ENCODE results near the gene HDAC4. TPM values are rescaled to one million over a fixed set of nuclear protein-coding genes. Genes with fewer than 3 reads are reported as not detected.

The HDAC4 gene
- total and polyA plus RNA-seq, 3 experiments from 2014 or later: 8.3 to 28.8 (median 24.0) TPM

- H3K27me3 Mint-ChIP-seq: peaks cover 0 to 3% of the 10 kb centered on the region in 2 donors
- CTCF ChIA-PET: no interaction called here
- no peak for DNase-seq
- H3K9me3 Mint-ChIP-seq: no peaks in the 10 kb centered on the region
- Histone ChIP-seq H3K27ac (ENCODE audit: low read depth, low read length) (no peak overlapping the region), H3K36me3 (ENCODE audit: insufficient read depth, low read length) (no peaks in the 10 kb centered on the region), H3K9me3 (ENCODE audit: low read length) (no peaks in the 10 kb centered on the region), H3K4me3 (ENCODE audit: low read length) (no peak overlapping the region), H3K27me3 (ENCODE audit: insufficient read depth, low read length, poor library complexity, severe bottlenecking) (no peaks in the 10 kb centered on the region), H3K4me1 (ENCODE audit: insufficient read depth, low read length) (peaks cover 25% of the 10 kb centered on the region)
- peaks cover 26 to 35% (median 30%) of the 10 kb centered on the region in 3 donors for H3K4me1 Mint-ChIP-seq
- H3K27ac Mint-ChIP-seq: no peak overlapping the region
- POLR2A ChIA-PET: no interaction called here
- H3K4me3 Mint-ChIP-seq: no peak overlapping the region
- peaks cover 0 to 9% (median 7%) of the 10 kb centered on the region in 3 donors for H3K36me3 Mint-ChIP-seq
These were observed 59.0 kb downstream of the HDAC4 start for GRCh38 chr2:239341840-239342239.

GRCh38 chr2:239341146-239341732 is 59.6 kb downstream of the HDAC4 start:
- Mint-ChIP-seq H3K27me3 (peaks cover 0 to 3% of the 10 kb centered on the region in 2 donors), H3K9me3 (no peaks in the 10 kb centered on the region), H3K4me3 (no peak overlapping the region), H3K36me3 (peaks cover 0 to 11% (median 7%) of the 10 kb centered on the region in 3 donors), H3K27ac (peak overlapping the region in 3 of 8 donors; percentile 2 to 45 (median 32)), H3K4me1 (peaks cover 29 to 36% (median 30%) of the 10 kb centered on the region in 3 donors)
- Histone ChIP-seq H3K36me3 (ENCODE audit: insufficient read depth, low read length) (no peaks in the 10 kb centered on the region), H3K4me1 (ENCODE audit: insufficient read depth, low read length) (peaks cover 19% of the 10 kb centered on the region), H3K4me3 (ENCODE audit: low read length) (no peak overlapping the region), H3K27ac (ENCODE audit: low read depth, low read length) (no peak overlapping the region), H3K27me3 (ENCODE audit: insufficient read depth, low read length, poor library complexity, severe bottlenecking) (no peaks in the 10 kb centered on the region), H3K9me3 (ENCODE audit: low read length) (no peaks in the 10 kb centered on the region)
- no peak for DNase-seq
- POLR2A ChIA-PET: no interaction called here
- CTCF ChIA-PET: no interaction called here

GRCh38 chr2:239339726-239340601 is 60.9 kb downstream of the HDAC4 start:
- no peak overlapping the region for H3K27ac ChIP-seq (ENCODE audit: low read depth, low read length)
- Mint-ChIP-seq H3K9me3 (no peaks in the 10 kb centered on the region), H3K4me1 (peaks cover 30 to 40% (median 34%) of the 10 kb centered on the region in 3 donors), H3K4me3 (peak overlapping the region in 5 of 7 donors; percentile 12 to 62 (median 43)), H3K27ac (peak overlapping the region in 6 of 8 donors; percentile 25 to 87 (median 54)), H3K36me3 (peaks cover 0 to 11% (median 7%) of the 10 kb centered on the region in 3 donors), H3K27me3 (peaks cover 0 to 3% of the 10 kb centered on the region in 2 donors)
- DNase-seq: no peak
- H3K9me3 ChIP-seq (ENCODE audit: low read length): no peaks in the 10 kb centered on the region
- POLR2A ChIA-PET: no interaction called here
- H3K36me3 ChIP-seq (ENCODE audit: insufficient read depth, low read length): no peaks in the 10 kb centered on the region
- CTCF ChIA-PET: no interaction called here
- H3K27me3 ChIP-seq (ENCODE audit: insufficient read depth, low read length, poor library complexity, severe bottlenecking): no peaks in the 10 kb centered on the region
- peaks cover 15% of the 10 kb centered on the region for H3K4me1 ChIP-seq (ENCODE audit: insufficient read depth, low read length)
- no peak overlapping the region for H3K4me3 ChIP-seq (ENCODE audit: low read length)

- Histone ChIP-seq H3K4me1 (ENCODE audit: insufficient read depth, low read length) (peaks cover 15% of the 10 kb centered on the region), H3K27me3 (ENCODE audit: insufficient read depth, low read length, poor library complexity, severe bottlenecking) (no peaks in the 10 kb centered on the region), H3K27ac (ENCODE audit: low read depth, low read length) (no peak overlapping the region), H3K36me3 (ENCODE audit: insufficient read depth, low read length) (no peaks in the 10 kb centered on the region), H3K4me3 (ENCODE audit: low read length) (no peak overlapping the region), H3K9me3 (ENCODE audit: low read length) (no peaks in the 10 kb centered on the region)
- CTCF ChIA-PET: no interaction called here
- Mint-ChIP-seq H3K27me3 (peaks cover 0 to 3% of the 10 kb centered on the region in 2 donors), H3K36me3 (peaks cover 0 to 11% (median 7%) of the 10 kb centered on the region in 3 donors), H3K4me1 (peaks cover 30 to 40% (median 34%) of the 10 kb centered on the region in 3 donors), H3K9me3 (no peaks in the 10 kb centered on the region), H3K27ac (peak overlapping the region in 4 of 8 donors; percentile 14 to 87 (median 28)), H3K4me3 (peak overlapping the region in 4 of 7 donors; percentile 43 to 62 (median 52))
- no peak for DNase-seq
- POLR2A ChIA-PET: no interaction called here
These were observed 61.6 kb downstream of the HDAC4 start for GRCh38 chr2:239339241-239339640.

- H3K9me3 ChIP-seq (ENCODE audit: low read length): no peaks in the 10 kb centered on the region
- no peak overlapping the region for H3K4me3 ChIP-seq (ENCODE audit: low read length)
- H3K4me3 Mint-ChIP-seq: peak overlapping the region in 1 of 7 donors; percentile 68
- H3K4me1 Mint-ChIP-seq: peaks cover 30 to 40% (median 34%) of the 10 kb centered on the region in 3 donors
- no peaks in the 10 kb centered on the region for H3K27me3 ChIP-seq (ENCODE audit: insufficient read depth, low read length, poor library complexity, severe bottlenecking)
- ChIA-PET POLR2A (no interaction called here), CTCF (interaction anchor here (1.5 kb wide), 1 partner anchor 71 kb away, joined by 3 read pairs; no protein-coding TSS in a partner anchor)
- peaks cover 0 to 10% (median 4%) of the 10 kb centered on the region in 3 donors for H3K36me3 Mint-ChIP-seq
- H3K27ac ChIP-seq (ENCODE audit: low read depth, low read length): no peak overlapping the region
- H3K4me1 ChIP-seq (ENCODE audit: insufficient read depth, low read length): peaks cover 15% of the 10 kb centered on the region
- peaks cover 0 to 3% of the 10 kb centered on the region in 2 donors for H3K27me3 Mint-ChIP-seq
- no peaks in the 10 kb centered on the region for H3K9me3 Mint-ChIP-seq
- H3K27ac Mint-ChIP-seq: peak overlapping the region in 2 of 8 donors; percentile 24 to 67
- no peak for DNase-seq
- no peaks in the 10 kb centered on the region for H3K36me3 ChIP-seq (ENCODE audit: insufficient read depth, low read length)
These were observed 62.8 kb downstream of the HDAC4 start for GRCh38 chr2:239337877-239338484.

- H3K27me3 ChIP-seq (ENCODE audit: insufficient read depth, low read length, poor library complexity, severe bottlenecking): no peaks in the 10 kb centered on the region
- H3K4me1 Mint-ChIP-seq: peaks cover 29 to 40% (median 34%) of the 10 kb centered on the region in 3 donors
- no peaks in the 10 kb centered on the region for H3K9me3 ChIP-seq (ENCODE audit: low read length)
- peaks cover 15% of the 10 kb centered on the region for H3K4me1 ChIP-seq (ENCODE audit: insufficient read depth, low read length)
- peaks cover 0 to 10% (median 4%) of the 10 kb centered on the region in 3 donors for H3K36me3 Mint-ChIP-seq
- no peaks in the 10 kb centered on the region for H3K36me3 ChIP-seq (ENCODE audit: insufficient read depth, low read length)
- H3K27ac ChIP-seq (ENCODE audit: low read depth, low read length): no peak overlapping the region
- no peak overlapping the region for H3K4me3 Mint-ChIP-seq
- H3K9me3 Mint-ChIP-seq: no peaks in the 10 kb centered on the region
- H3K27ac Mint-ChIP-seq: peak overlapping the region in 2 of 8 donors; percentile 24 to 29
- H3K4me3 ChIP-seq (ENCODE audit: low read length): no peak overlapping the region
- ChIA-PET CTCF (interaction anchor here (1.5 kb wide), 1 partner anchor 70 kb away, joined by 3 read pairs; no protein-coding TSS in a partner anchor), POLR2A (no interaction called here)
- DNase-seq: no peak
- H3K27me3 Mint-ChIP-seq: peaks cover 0 to 3% of the 10 kb centered on the region in 2 donors
These were observed 63.5 kb downstream of the HDAC4 start for GRCh38 chr2:239337122-239337876.

- H3K9me3 Mint-ChIP-seq: no peaks in the 10 kb centered on the region
- CTCF ChIA-PET: no interaction called here
- H3K4me1 Mint-ChIP-seq: peaks cover 21 to 32% (median 31%) of the 10 kb centered on the region in 3 donors
These were observed 69.3 kb downstream of the HDAC4 start for GRCh38 chr2:239331560-239331959.

More at GRCh38 chr2:239331560-239331959, 69.3 kb downstream of the HDAC4 start:
- peak in 1 of 5 donors; percentile 13 for DNase-seq
- Mint-ChIP-seq H3K4me3 (no peak overlapping the region), H3K36me3 (no peaks in the 10 kb centered on the region), H3K27ac (no peak overlapping the region), H3K27me3 (no peaks in the 10 kb centered on the region)
- POLR2A ChIA-PET: no interaction called here
- Histone ChIP-seq H3K4me3 (ENCODE audit: low read length) (no peak overlapping the region), H3K27me3 (ENCODE audit: insufficient read depth, low read length, poor library complexity, severe bottlenecking) (no peaks in the 10 kb centered on the region), H3K9me3 (ENCODE audit: low read length) (no peaks in the 10 kb centered on the region), H3K27ac (ENCODE audit: low read depth, low read length) (no peak overlapping the region), H3K4me1 (ENCODE audit: insufficient read depth, low read length) (peaks cover 38% of the 10 kb centered on the region), H3K36me3 (ENCODE audit: insufficient read depth, low read length) (no peaks in the 10 kb centered on the region)
